CD4-positive, alpha-beta T cell treated with Interleukin-2 at 100 ng/mL for 4 hours (primary cell): Measurements from ENCODE around the gene RHCG.
"Not testable (repeated sequence)": the region's sequence is repeated elsewhere in the genome, so short reads cannot be mapped to it uniquely, and the experiment has no call there.

Experiments
- DNase-seq: peaks from one replicate; pipeline ENCODE4 v3.0.0-alpha.2; 2020; ENCODE audit warnings: low spot score

Gene RHCG

GRCh38 chr15:89477411-89478242 lies 18.8 kb downstream of the RHCG start:
- DNase-seq: no peak

- no peak for DNase-seq
These were observed 20.7 kb downstream of the RHCG start for GRCh38 chr15:89475661-89476060.

DNA sequence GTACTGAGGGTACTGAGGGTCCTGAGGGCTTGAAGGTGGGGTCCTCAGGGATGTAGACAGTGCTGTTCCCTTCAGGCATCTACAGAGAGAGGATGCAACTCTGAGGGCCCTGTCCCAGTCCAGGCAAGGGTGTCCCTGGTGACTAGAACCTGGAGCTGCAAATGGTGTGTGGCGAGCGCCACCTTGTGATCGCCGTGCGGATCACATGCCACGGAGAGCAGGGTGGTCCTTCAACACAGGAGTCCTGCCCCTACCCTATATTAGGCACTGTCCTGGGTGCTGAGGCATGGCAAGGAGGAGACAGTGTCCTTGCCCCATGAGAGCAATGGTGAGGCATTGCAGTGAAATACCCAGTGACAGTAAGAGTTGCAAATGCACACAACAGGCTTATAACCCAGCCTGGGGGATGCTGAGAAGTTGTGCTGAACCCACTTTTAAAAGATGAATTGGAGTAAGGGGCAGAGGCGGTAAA lies 23.6 kb downstream of the RHCG start:
- DNase-seq: peak; percentile 5

GRCh38 chr15:89469426-89470096 lies 26.8 kb downstream of the RHCG start:
- DNase-seq: no peak

GRCh38 chr15:89468813-89469212 lies 27.6 kb downstream of the RHCG start:
- DNase-seq: not testable (repeated sequence)

- DNase-seq: no peak
These were observed 33.3 kb downstream of the RHCG start for GRCh38 chr15:89463113-89463512.

GRCh38 chr15:89462198-89462912 lies 34.0 kb downstream of the RHCG start:
- no peak for DNase-seq

- no peak for DNase-seq
These were observed 35.0 kb downstream of the RHCG start for GRCh38 chr15:89461386-89461785.

GRCh38 chr15:89460048-89460447 lies 36.3 kb downstream of the RHCG start:
- DNase-seq: no peak

DNA sequence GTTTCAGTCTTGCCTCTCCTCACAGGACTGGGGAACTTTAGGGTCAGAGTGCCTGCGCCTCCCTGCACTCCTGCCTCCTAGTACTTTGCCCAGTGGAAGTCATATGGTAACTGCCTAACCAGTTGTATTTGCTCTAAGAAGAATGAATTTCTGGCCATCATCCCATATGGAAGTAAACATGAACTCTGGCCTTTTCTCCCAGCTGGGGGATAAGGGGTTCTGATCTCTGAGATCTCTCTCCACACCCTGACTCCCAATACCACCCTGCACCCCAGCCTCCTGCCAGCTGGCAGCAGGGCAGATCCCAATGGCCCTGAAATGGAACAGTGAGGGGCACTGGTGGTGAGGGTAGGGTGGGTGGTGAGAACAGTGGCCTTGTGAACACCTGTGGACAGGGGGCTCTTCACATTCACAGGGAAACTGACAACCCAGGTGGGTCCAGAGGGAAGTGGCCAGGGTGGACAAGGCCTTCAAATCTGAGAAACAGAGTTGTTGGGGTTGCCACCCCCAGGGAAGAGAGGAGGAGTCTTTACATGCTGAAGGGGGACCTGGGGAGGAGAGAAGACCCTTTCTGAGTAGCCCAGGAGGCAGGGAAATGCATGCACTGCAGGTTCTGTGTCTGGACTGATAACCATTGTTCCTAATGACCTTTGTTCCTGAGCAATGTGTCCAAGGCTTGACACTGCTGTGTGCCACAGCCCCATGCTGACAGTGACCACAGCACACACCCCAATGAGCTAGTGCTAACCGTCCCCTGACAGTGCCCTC lies 36.9 kb downstream of the RHCG start:
- DNase-seq: no peak

- DNase-seq: no peak
These were observed 37.9 kb downstream of the RHCG start for GRCh38 chr15:89458440-89458839.

DNA sequence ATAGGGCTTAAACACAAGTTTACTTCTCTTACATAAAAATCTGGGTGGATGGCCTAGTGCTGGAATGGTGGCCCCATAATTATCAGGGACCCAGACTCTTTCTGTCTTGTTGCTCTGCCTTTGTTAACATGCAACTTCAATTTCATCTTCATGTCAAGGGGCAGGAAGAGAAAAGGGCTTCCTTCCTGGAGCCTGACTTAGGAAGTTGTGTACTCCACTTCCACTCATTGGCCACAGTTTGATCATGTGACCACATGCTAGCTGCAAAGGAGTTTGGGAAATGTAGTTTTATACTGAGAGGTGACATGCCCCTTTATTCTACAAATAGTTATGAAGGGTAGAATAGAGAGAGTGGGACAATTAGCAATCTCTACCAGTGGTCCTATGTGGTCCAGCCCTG lies 39.3 kb downstream of the RHCG start:
- DNase-seq: no peak

GRCh38 chr15:89455535-89455934 lies 40.8 kb downstream of the RHCG start:
- DNase-seq: no peak

DNA sequence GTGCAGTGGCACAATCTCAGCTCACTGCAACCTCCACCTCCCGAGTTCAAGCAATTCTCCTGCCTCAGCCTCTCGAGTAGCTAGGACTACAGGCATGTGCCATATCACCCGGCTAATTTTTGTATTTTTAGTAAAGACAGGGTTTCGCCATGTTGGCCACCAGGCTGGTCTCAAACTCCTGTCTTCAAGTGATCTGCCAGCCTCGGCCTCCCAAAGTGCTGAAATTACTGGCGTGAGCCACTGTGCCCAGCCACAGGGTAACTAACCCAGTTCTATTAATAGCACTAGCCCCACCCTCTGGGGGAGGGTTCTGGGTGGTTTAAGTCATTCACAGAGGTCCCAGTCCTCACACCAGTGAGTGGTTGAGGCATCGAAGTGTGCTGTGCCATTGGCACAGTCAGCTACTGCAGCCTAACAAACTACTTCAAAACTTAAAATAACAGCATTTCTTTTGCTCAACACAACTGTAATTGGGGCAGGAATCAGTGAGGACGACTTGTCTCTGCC lies 44.0 kb downstream of the RHCG start:
- DNase-seq: no peak

GRCh38 chr15:89451846-89452245 lies 44.5 kb downstream of the RHCG start:
- DNase-seq: no peak

DNA sequence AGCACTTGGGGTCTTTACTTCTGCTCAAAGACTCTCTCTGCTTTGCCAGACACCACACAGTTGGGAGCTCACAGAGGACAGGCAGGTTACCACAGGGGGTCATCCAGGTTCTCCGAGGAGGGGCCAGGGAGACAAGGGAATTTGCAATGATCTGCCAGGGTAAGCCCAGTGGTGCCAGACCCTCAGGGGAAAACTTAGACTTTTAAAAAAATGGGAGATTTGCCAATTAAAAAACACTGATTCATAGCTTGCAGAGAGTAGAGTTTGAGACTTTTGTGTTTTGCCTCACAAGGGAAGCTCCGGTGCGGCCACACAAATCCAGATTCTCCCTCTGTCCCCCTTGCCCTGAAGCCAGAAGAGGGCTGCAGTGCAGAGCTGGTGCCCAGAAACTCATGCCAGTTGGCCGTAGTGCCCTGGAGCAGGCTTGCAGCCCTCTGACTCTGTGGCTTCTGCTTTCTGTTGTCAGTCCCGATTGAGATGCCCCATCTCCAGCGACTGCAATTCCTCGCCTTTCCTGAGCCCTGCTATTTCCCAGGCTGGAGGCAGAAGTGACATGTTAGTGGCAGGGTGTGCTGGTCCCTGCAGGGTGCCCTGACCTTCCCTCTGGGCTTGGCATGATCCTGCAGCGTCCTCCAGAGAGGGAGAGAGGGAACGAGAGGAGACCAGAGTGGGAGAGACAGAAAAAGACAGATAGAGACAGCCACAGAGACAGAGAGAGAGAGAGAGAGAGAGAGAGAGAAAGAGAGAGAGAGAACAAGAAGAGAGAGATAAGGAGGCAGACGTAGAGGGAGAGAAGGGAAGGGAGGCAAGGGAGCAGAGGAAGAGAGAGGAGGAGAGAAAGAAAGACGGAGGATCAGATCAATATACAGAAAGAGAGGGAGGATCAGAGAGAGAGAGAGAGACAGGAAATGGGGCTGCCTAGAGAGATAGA lies 46.0 kb downstream of the RHCG start:
- no peak for DNase-seq

DNA sequence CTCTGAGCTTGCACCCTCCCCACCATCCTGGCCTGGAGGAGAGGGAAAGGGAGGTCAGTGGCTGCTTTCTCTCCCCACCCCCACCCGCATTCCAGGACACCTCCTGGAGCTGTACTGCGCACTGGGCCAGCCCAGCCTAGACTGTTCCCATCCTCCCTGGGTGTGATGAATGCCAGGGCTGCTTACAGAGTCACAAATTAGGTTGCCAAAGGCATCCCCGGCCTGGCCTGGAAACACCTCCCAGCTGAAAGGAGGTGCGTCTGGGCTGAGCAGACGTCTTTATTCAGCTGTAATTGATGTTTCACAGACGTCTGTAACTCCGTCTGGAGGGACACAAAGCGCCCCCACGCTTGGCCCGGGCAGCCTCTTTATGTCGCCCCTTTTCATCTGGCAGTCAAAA lies 47.6 kb downstream of the RHCG start:
- no peak for DNase-seq

DNA sequence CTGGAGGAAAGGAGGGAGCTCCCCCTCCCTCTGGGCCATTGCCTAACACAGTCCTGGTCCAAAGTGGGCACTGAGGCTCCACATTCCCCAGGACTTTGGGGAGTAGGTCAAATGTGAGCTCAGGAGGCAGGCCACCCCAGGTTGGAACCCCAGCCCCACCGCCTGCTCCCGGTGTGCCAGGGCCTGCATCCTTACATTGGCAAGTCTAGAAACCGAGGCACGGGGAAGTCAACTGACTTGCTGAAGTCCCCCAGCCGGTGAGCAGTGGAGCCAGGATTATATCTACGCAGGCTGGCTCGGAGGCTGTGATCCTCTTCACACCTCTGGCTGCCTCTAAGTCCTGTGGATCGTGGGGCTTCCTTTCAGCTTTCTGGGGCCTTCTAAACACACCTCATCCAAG lies 48.7 kb downstream of the RHCG start:
- DNase-seq: no peak

DNA sequence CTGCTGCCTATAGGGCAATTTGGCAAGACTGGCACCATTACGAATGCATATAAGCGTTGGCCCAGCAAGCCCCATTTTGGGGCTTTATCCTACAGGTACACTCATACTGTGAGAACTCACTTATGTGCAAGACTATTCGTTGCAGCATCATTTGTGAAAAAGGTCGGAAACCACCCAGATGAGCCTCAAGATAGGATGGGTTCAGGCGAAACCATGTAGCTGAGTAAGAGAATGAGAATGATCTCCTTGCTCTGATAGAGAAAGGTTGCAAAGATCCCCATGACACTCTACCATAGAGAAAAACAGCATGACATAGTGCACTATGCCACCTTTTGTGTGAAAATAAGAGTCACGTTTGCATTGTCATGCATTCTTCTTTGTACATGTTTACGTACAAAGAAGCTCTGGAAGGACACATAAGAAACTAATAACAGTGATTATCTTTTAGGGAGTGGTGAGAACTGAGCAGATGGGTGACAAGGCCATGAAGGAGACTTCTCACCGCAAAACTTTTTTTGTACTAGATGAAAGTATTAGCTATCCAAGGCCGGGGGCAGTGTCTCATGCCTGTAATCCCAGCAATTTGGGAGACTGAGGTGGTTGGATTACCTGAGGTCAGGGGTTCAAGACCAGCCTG lies 50.0 kb downstream of the RHCG start:
- no peak for DNase-seq

DNA sequence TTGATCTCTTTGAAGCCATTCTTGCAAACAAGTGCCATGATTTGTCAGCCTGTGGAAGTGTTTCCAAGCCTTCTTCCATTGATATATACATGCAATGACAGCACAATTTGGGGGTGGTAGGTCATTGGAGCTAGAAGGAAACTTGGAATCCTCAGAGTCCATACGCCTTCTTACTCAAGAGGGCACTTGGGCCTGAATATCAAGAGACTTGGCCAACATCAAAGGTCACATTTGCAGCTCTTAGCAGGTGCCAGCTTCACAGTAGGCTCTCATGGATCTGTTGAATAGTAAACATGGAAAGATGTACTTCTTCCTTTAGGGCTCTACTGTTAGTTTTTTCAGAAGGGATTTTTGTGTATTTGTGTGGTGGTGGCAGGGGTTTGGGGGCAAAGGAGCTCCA lies 50.9 kb downstream of the RHCG start:
- no peak for DNase-seq
